Heart right ventricle (tissue), 16 donors: ENCODE measurements around the gene CNOT3. TPM values are rescaled to one million over a fixed set of nuclear protein-coding genes. Genes with fewer than 3 reads are reported as not detected.

Experiments
- ATAC-seq, 8 donors: fragments of 200-7000 bp; cut with Tn5 transposase; one replicate each; pipeline ENCODE4 v1.9.1; 2020; ENCODE audit warnings: mild to moderate bottlenecking in 8 of 8, moderate library complexity in 8 of 8, moderate number of reproducible peaks in 1 of 8
- DNase-seq, 2 donors: peaks; one replicate each; pipeline ENCODE4 v3.0.0-alpha.2; 2020
- H3K27ac ChIP-seq, 10 donors: fragments of 200-600 bp; sonication (generic) in 2 of 10; one replicate each; pipeline versions ENCODE4 v1.5.0 to v1.8.0; 2020 to 2022; ENCODE audit warnings: mild to moderate bottlenecking in 3 of 10
- H3K27me3 ChIP-seq, 7 donors: fragments of 200-600 bp; one replicate each; pipeline ENCODE4 v1.8.0; 2021 to 2022; ENCODE audit warnings: mild to moderate bottlenecking in 2 of 7
- H3K36me3 ChIP-seq, 9 donors: fragments of 200-600 bp; sonication (generic) in 1 of 9; one replicate each; pipeline versions ENCODE4 v1.5.0 to v1.8.0; 2020 to 2022; ENCODE audit warnings: mild to moderate bottlenecking in 2 of 9
- H3K4me1 ChIP-seq, 9 donors: fragments of 200-600 bp; sonication (generic) in 1 of 9; one replicate each; pipeline versions ENCODE4 v1.5.0 to v1.8.0; 2020 to 2022; ENCODE audit warnings: mild to moderate bottlenecking in 4 of 9
- H3K4me3 ChIP-seq, 10 donors: fragments of 200-600 bp; sonication (generic) in 2 of 10; one replicate each; pipeline versions ENCODE4 v1.5.0 to v1.8.0; 2020 to 2022; ENCODE audit warnings: mild to moderate bottlenecking in 7 of 10, moderate library complexity in 2 of 10
- H3K9me3 ChIP-seq, 11 donors: fragments of 200-600 bp in 10 of 11; sonication (generic) in 2 of 11; one replicate each; pipeline versions ENCODE4 v1.5.0 to v1.8.0; 2013 to 2022; ENCODE audit warnings: mild to moderate bottlenecking in 2 of 11, control low read depth in 1 of 11, moderate library complexity in 1 of 11
- CTCF ChIP-seq, 9 donors: fragments of 200-600 bp; sonication (generic) in 2 of 9; IDR thresholded peaks; one replicate each; pipeline versions ENCODE4 v1.5.0 to v1.8.0; 2021 to 2022; ENCODE audit warnings: antibody characterized with exemption in 9 of 9, mild to moderate bottlenecking in 5 of 9, moderate library complexity in 1 of 9
- WGBS, 2 donors: extraction: QIAGEN DNeasy Blood & Tissue Kit; methylation state at CpG; one replicate each; pipeline ENCODE4 v1.1.7; 2013; ENCODE audit warnings: inconsistent platforms in 1 of 2; 5-methylcytosine and 5-hydroxymethylcytosine counted together
- intact Hi-C, 10 donors: fragments of 100-400 bp; cut with DNase I; formaldehyde crosslinking; loops; one replicate each; pipeline versions ENCODE4 v1.11.1 to v1.14.2; 2022
- polyA plus RNA-seq, 2 donors: library from polyadenylated mRNA; stranded (reverse); fragments of 200-250 nt; gene quantifications; one replicate each; pipeline ENCODE4 v1.2.3, GENCODE V29; 2013
- total RNA-seq, 10 donors: library from RNA; stranded (reverse); fragmentation: NEBNext Ultra II Directional in 3 of 10; extraction: Animal tissue kit (Norgen Biotek cat#: 25700) in 3 of 10; gene quantifications; one replicate each; pipeline versions ENCODE4 v1.2.1 to v1.2.4, GENCODE V29; 2021 to 2023
- donor health status: Arrhythmogenic right ventricular cardiomyopathy.
- donor health status: ischemic (EF 13 %, LVEDD 7.1; RV severe dilation, severe dysfunction).
- donor health status: healthy with polysubstance abuse.
- donor health status: DM: no; HTN: yes; CAD: no.
- donor health status: DM: no; HTN: no; CAD: no.
- donor health status: ischemic (EF 25% LVEDD 6.9; RV normal size, moderate dysfunction).
- donor health status: ischemic (EF 25% LVEDD 5.7; RV mildly dilated, moderate dysfunction).
- donor health status: healthy.
- donor health status: DM: yes; HTN: yes; CAD: no.
- donor health status: Ischemic cardiomyopathy.
- donor health status: ischemic (EF 35%, LVEDD 5.7; RV mildly dilated, moderate dysfunction).
- donor health status: nonischemic (EF 11% LVEDD 7.7; RV severe dilation, severe dysfunction).
- donor health status: DM: yes; HTN: yes; CAD: no.
- donor health status: PGD.
- donor health status: ischemic (EF 29% LVEDD 5.4; RV normal size, mild dysfunction).
- donor health status: nonischemic (EF 23%, LVEDD 6.1; RV moderate dilation, normal function).

The CNOT3 gene
- total and polyA plus RNA-seq, 12 donors: 14.5 to 27.8 (median 20.9) TPM

GRCh38 chr19:54100561-54100960 lies 37.0 kb upstream of the CNOT3 start, which contains the start of gene OSCAR:
Gene OSCAR (minus strand): TSS chr19:54100803. CDS start chr19:54100792, 11 bp downstream.
- 43 to 47% methylated on average over 5 of the region's 5 CpGs for WGBS, 2 donors
- Histone ChIP-seq H3K27me3 (peaks cover 0 to 22% (median 12%) of the 10 kb centered on the region in 7 donors), H3K4me3 (peak within 1 kb of the TSS in 2 of 10 donors; percentile 11 to 50), H3K36me3 (peaks cover 0 to 7% (median 0%) of the 10 kb centered on the region in 9 donors), H3K4me1 (peaks cover 4 to 45% (median 20%) of the 10 kb centered on the region in 9 donors), H3K9me3 (no peaks in the 10 kb centered on the region), H3K27ac (peak within 1 kb of the TSS in 1 of 10 donors; percentile 89)
- intact Hi-C loops: loop anchor here in 3 of 10 donors (10.0 kb wide), 3 partner anchors 126 to 954 kb away; no protein-coding TSS in a partner anchor
- ATAC-seq (no peak), DNase-seq (no peak)
- TF ChIP-seq CTCF (IDR thresholded peaks at IDR 0.05): no peak

- intact Hi-C loops: loop anchor here in 4 of 10 donors (1.0 to 10.0 kb wide), 4 partner anchors 13 to 952 kb away; partner anchors contain the start of genes PRPF31 (in 2 of the 4) and TFPT (in 2 of the 4)
- H3K36me3 ChIP-seq: peaks cover 0 to 27% (median 9%) of the 10 kb centered on the region in 9 donors
- DNase-seq: peak; percentile 97 to 98
- no peaks in the 10 kb centered on the region for H3K9me3 ChIP-seq
- H3K27me3 ChIP-seq: peaks cover 0 to 8% (median 0%) of the 10 kb centered on the region in 7 donors
- H3K4me1 ChIP-seq: peaks cover 0 to 30% (median 15%) of the 10 kb centered on the region in 9 donors
- TF ChIP-seq CTCF (IDR thresholded peaks at IDR 0.05): no peak
- peak; percentile 99 to 100 (median 100) for ATAC-seq
- WGBS, 2 donors: 3% methylated on average over 54 of the region's 54 CpGs
- H3K4me3 ChIP-seq: peak within 1 kb of the TSS; percentile 70 to 99 (median 88)
- H3K27ac ChIP-seq: peak within 1 kb of the TSS; percentile 68 to 91 (median 83)
These were observed 35.0 kb upstream of the CNOT3 start, which contains the start of gene NDUFA3 for GRCh38 chr19:54102421-54103169. Gene NDUFA3 (plus strand): TSS chr19:54102855. CDS start chr19:54102879, 24 bp downstream.

- H3K36me3 ChIP-seq: peaks cover 0 to 53% (median 25%) of the 10 kb centered on the region in 9 donors
- TF ChIP-seq CTCF (IDR thresholded peaks at IDR 0.05): no peak
- DNase-seq (no peak), ATAC-seq (no peak)
- intact Hi-C loops: loop anchor here in 3 of 10 donors (10.0 kb wide), 3 partner anchors 130 to 950 kb away; no protein-coding TSS in a partner anchor
- H3K9me3 ChIP-seq: no peaks in the 10 kb centered on the region
- H3K27me3 ChIP-seq: no peaks in the 10 kb centered on the region
- WGBS, 2 donors: 89 to 91% methylated on average over 11 of the region's 11 CpGs
- H3K4me3 ChIP-seq: no peak overlapping the region
- peaks cover 0 to 27% (median 15%) of the 10 kb centered on the region in 9 donors for H3K4me1 ChIP-seq
- H3K27ac ChIP-seq: no peak overlapping the region
These were observed 32.4 kb upstream of the CNOT3 start for GRCh38 chr19:54104998-54105715.

GRCh38 chr19:54105796-54106195 lies 31.8 kb upstream of the CNOT3 start:
- WGBS, 2 donors: 91 to 94% methylated on average over 10 of the region's 10 CpGs
- ATAC-seq (no peak), DNase-seq (no peak)
- intact Hi-C loops: loop anchor here in 3 of 10 donors (10.0 kb wide), 3 partner anchors 131 to 949 kb away; no protein-coding TSS in a partner anchor
- no peak overlapping the region for H3K4me3 ChIP-seq
- no peaks in the 10 kb centered on the region for H3K27me3 ChIP-seq
- H3K27ac ChIP-seq: no peak overlapping the region
- no peaks in the 10 kb centered on the region for H3K9me3 ChIP-seq
- H3K36me3 ChIP-seq: peaks cover 0 to 59% (median 27%) of the 10 kb centered on the region in 9 donors
- no peak for TF ChIP-seq CTCF (IDR thresholded peaks at IDR 0.05)
- H3K4me1 ChIP-seq: peaks cover 0 to 26% (median 15%) of the 10 kb centered on the region in 9 donors
